NCI-H2081 treated with DMSO at 0.1 percent for 48 hours (cell line): ENCODE measurements around the gene MRPS35.
"Not testable (repeated sequence)": the region's sequence is repeated elsewhere in the genome, so short reads cannot be mapped to it uniquely, and the experiment has no call there.

Source experiments
- DNase-seq: peaks from one replicate; lab custom pipeline; 2025; lab: John Stamatoyannopoulos, UW

MRPS35 gene

DNA sequence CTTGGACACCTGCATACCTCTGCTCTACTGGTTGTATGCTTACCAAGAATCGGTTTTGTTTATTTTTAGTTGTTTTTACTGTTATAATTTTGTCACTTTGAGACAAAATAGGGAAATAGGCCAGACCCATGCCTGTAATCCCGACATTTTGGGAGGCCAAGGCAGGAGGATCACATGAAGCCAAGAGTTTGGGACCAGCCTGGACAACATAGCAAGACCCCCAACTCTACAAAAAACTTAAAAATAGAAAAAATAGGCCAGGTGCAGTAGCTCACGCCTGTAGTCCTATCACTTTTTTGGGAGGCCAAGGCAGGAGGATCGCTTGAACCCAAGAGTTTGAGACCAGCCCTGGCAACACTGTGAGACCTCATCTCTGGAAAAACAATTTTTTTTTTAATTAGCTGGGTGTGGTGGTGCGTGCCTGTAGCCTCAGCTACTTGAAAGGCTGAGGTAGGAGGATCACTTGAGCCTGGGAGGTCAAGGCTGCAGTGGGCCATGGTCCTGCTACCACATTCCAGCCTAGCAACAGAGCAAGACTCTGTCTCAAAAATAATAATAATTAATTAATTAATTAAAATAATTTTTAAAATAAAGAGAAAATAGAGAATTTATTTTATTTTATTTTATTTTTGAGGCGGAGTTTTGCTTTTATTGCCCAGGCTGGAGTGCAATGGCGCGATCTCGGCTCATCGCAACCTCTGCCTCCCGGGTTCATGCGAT, 1.3 kb upstream of the MRPS35 start:
- DNase-seq = no peak

DNA sequence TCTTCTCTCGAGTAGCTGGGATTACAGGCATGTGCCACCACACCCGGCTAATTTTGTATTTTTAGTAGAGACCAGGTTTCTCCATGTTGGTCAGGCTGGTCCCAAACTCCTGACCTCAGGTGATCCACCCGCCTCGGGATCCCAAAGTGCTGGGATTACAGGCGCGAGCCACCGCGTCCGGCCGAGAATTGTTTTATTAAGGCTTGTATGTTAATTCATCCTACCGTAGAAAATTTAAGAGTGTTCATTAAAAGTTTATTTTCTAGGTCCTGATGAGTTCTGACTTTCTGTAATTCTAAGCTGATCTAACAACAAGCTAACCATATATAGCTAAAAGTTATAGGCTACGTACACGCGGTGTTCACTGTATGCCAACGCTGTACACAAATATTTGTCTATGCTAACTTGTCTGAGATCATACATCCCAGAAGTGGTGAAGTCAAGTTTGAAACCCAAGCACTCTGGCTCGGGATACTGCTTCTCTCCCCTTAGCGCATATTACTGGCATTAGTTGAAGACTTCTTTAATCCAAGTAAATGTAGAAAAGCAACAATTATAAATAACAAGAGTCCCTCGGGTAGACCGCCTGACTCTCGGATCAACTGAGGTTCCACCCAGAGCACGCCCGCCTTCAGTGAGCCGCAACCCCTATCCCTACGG, 570 bp upstream of the MRPS35 start:
- no peak for DNase-seq

DNA sequence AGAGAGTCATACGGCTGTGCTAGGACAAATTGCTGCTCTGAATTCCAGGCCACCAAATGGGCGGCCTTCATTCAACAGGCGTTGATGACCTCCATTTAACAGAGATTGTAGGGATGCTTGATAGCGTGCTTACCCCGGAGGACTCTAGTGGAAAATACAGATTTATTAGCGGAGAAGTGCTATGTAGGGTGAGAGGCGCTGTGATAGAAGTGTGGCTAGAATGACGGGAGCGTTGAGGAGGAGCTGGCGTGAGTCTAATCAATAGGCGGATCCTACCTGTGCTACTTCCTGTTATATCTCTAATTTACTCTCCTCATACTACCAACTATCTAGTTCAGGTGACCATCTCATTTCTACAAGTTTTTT, 668 bp downstream of the MRPS35 start:
- DNase-seq = no peak

DNA sequence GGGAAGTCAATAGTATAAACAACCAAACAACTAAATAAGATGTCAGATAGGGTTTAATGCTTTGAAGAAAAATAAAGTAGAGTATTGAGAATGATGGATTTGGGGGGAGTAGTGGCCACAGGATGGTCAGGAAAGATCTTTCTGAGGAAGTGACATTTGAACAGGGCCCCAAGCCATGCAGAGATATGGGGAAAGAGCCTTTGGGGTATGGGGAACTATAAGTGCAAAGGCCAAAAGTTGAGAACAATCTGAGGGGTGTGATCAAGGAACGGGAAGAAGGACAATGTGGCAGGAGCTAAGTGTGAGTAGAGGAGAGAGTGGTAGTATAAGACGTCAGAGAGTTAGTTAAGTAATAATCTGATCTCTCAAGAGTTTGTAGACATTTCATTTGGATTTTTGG, 1.3 kb downstream of the MRPS35 start:
- no peak for DNase-seq

DNA sequence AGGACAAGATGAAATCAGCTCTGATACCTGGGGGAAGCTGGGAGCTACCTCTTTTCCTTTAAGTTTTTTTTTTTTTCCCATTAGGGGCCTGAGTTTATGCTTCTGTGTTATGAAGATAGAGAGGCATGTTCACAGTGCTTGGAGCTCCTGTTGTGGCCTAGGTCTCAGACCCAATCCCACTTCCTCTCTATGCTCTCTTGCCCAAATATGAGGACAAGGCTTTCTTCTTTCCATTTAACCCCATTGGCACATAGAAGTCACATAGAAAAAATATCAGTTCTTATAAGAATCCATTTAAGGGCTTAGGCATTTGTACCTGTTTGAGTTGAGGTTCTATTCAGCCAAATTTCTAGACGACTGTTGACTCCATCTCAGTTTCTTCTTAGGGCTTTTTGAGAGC, 12.6 kb downstream of the MRPS35 start:
- DNase-seq = no peak

DNA sequence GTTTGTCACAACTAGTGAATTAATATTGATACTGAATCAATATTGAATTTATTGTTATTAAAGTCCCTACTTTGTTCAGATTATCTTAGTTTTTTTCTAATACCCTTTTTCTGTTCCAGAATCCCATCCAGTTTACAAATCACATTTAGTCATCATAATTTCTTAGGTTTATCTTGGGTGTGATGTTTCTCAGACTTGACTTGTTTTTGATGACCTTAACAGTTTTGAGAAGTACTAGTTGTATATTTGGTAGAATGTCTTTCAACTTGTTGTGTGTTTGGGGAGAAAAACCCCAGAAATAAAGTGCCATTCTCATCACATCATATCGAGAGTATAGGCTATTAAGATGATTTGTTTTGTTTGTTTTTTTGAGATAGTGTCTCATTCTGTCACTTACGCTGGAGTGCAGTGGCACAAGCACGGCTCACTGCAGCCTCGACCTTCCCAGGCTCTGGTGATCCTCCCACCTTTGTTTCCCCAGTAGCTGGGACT, 19.5 kb downstream of the MRPS35 start:
- no peak for DNase-seq

DNA sequence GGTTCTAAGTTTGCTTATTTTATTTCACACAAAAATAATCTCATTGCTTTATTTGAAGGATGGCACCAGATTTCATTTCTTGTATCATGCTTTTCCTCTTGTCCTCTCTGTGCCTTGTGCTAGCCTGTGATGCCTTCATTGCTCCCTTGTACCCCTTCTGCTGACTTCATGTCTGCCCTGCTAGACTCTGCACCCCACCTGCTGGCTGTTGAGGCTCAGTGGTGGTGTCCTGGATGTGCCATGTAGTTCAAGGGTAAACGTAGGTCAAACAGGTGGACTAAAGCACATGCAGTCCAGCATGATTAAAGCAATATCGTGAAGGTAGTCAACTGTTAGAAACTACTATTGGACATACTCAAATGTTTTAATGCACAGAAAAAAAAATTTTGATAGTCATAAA, 21.6 kb downstream of the MRPS35 start:
- DNase-seq = no peak

DNA sequence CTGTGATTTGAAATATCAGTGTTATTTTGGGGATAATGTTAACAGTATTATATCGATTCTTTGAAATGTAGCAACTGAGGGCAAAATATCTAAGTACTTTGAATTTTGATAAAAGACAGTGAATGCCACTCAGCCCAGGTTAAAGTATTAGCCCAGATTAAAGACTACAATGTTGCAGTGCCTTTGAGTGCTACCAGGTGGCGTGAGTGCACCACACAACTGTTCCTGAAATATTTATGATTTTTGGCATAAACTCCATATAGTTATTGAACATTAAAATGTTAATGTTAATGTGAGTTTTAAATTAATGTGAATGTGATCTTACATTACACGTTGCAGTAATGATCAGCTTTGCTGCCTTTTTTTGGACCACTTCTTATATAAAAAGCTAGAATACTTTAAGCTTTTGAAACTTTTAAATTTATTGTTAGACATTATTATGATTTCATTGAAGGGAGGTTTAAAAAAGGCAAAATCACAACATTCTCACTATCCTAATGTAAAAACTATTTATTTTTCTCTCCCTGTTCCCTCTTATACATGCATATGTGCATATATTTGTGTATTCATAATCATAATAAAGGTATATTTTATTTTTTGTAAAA, 22.5 kb downstream of the MRPS35 start:
- no peak for DNase-seq

DNA sequence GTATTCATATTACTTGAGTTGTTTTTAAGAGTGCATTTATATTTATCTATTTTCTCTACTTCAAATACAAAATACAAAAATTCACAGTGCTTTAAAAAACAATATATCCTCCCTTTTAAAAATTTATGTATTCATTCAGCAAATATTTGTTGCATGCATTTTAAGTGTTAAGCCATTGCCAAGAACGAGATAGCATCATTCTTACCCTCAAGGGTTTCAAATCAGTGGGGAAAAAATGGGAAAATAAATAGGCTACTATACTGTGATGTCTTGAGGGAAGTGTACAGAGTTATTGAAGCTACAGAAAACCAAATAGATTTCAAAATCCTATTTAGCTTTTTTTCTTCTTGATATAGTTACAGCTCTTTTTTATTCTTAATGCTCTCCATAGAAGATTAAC, 23.2 kb downstream of the MRPS35 start:
- DNase-seq = no peak

DNA sequence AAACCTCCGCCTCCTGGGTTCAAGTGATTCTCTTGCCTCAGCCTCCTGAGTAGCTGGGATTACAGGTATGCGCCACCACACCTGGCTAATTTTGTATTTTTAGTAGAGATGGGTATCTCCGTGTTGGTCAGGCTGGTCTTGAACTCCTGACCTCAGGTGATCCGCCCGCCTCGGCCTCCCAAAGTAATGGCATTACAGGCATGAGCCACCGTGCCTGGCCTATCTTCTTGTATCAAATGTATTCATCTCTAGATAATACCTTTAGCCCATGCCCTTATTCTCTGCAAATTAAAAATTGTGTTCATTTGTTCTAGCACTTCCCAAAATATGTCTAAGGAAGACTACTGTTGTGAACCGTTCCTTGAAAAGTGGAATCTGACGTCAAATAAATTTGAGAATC, 23.7 kb downstream of the MRPS35 start:
- DNase-seq = not testable (repeated sequence)

DNA sequence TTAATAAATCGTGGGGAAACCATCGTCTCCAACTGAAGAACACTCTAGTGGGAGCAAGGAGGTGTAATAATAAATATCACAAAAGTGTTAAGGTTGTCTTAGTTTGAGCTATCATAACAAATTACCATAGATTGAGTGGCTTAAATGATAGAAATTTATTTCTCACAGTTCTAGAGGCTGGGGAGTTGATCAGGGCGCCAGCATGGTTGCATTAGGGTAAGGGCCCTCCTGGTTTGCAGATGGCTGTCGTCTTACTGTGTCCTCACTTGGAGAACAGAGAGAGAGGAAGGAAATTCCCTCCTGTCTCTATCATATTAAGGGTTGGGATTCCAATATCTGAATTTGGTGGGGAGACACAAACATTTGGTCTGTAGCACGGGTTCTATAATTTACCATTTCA, 33.0 kb downstream of the MRPS35 start:
- no peak for DNase-seq

DNA sequence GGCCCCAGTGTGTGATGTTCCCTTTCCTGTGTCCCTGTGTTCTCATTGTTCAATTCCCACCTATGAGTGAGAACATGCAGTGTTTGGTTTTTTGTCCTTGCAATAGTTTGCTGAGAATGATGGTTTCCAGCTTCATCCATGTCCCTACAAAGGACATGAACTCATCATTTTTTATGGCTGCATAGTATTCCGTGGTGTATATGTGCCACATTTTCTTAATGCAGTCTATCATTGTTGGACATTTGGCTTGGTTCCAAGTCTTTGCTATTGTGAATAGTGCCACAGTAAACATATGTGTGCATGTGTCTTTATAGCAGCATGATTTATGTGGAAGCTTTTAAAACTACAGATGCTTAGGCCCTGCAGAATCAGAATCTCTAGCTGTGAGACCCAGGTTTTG, 35.1 kb downstream of the MRPS35 start:
- DNase-seq = not testable (repeated sequence)

DNA sequence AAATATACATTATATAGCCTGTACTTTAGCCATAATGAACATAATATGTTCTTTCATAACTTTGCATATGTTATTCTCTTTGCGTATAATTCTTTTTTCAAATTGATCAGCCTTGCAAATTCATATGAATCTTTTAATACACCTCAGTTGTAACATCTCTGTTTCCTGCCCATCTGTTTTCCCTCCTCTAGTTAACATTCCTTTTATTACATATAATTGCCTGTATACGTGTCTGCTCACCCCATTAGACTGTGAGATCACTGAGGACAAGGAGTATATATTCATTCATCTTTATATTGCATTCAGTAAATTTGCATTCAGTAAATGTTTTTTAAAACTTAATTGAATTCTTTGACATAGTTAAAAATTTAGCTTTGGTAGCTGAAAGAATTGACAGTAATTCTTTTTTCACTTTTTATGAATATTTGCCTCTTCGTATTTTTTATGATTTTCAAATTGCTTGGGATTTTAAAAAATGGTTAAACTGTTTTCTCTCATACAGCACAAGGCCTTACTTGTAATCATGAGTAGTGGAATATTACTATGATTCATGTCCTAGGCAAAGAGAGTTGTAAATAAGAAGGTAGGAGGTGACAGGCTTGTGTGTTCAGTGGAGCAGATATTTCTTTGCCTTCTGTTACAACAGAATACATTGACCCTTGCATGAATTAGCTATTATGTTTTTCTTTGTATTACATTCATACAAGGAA, 36.6 kb downstream of the MRPS35 start:
- DNase-seq = no peak

DNA sequence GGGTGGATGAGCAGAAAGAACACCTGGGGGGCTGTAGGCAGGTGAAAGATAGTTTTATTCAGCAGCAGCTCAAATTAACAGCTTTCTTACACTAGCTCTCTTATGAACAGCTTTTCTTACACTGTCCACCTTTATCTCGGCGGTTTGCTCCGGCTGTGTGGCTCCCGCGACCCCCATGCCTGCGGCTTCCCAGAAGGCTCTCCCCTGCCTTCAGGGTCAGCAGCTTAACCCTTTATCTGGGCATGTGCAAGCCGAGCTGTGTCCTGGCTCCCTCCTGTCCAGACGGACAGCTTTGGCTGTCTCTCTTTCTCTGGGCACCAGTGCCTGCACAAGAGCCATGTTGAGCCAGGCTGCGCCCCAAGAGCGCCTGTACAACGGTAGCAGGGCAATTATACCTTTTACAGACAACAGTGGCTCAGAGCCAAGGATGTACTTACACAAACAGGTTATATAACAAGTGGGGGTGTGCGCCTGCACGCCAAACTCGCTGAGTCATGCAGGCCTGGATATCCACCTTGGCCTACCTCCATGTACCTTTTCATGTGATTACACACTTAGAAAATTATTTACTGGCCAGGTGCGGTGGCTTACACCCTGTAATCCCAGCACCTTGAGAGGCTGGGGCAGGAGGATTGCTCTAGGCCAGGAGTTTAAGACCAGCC, 40.9 kb downstream of the MRPS35 start:
- no peak for DNase-seq

DNA sequence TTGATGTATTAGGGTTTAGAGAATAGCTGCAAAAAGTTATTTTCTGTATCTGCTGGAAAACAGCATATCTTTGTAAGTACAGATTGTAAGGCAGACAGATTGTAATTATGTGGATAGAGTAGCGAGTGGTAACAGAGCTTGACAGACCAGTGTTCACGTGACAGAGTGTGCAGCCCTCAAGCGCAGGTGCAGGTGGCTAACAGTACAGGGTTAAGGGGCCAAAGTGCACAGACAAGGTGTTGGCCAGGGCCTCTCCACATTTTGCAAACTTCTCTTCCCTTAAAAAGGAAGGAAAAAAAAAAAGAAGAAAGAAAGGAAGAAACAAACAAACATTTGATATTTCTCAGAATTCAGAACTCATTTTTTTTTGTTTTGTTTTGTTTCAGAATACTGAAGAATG, 44.2 kb downstream of the MRPS35 start:
- no peak for DNase-seq

DNA sequence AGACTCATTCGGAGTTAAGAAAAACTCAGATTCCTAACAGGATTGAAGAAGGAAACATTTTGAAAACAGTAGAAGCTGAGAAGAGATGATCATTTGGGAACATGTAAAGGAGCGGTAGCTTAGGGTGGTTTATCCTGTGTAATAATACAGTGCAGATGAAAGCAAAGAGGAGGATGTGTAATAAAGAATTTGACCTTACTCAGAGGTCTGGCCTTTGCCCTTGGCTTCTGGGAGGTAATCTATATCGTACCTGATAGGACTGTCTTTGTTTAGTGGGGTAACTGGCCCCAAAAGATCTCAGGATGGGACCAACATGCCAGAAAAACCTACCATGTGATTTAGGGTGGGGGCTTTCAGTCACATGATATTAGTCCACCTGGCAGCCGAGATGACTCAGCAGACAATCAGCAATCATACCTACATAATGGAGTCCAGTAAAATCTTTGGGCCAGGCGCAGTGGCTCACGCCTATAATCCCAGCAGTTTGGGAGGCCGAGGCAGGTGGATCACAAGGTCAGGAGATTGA, 46.1 kb downstream of the MRPS35 start:
- no peak for DNase-seq

DNA sequence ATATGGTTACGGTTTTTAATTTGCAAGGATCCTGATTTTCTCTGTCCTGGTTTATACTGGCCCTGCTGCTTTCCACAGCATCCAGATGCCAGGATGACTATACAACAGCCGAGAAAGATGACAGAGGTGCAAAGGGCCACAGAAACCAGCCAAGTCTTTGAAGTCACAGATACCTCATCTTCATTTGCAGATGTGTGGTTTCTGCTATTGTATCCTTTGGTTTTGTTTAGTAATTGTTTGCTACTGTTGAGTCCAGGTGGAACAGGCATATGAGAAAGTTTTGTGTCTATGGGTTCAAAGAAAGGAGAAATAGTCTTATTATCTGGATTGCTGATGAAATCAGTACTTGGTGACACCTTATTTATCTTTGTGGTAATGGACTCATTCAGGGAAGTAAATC, 52.1 kb downstream of the MRPS35 start:
- DNase-seq = no peak

DNA sequence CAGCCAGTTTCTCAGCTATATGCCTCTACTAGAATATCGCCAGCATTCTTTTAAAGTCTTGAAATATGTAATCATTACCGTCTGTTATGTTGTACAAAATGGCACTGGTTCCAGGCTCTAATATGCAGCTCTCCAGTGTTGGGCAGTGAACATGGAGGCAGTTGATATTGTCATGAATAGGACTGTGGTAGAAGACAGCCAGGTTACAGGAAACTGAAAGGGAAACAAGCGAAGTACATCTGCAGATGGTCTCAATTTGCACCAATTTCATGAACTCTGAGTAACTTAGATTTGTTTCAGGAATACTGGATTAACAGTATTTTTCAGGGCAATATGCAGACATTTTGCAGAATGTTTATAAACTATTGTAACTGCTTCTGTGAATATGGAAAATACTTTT, 56.0 kb downstream of the MRPS35 start:
- DNase-seq = no peak

DNA sequence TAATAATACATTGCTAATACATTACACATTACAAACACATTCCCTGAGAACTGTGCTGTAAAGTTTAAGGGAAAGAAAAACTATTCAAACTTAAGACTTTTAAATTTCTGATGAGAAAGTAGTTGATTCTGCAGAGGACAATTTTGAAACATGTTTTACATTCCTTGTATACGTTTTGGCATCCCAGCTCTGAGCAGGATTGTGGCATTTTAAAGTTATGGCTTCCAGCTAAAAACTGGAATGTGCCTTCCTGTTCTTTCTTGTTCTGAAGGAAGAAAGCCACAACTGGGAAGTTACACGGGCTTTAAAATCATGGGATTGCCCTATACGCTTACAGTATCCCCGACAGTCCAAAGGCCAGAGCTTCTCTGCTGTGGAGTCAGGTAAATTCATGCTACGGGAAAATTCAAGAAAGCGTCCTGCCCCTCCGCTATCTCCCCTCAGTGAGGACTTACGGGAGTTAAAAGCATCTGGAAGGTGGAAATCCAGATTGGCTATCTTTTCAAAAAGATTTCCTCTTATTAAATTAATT, 58.6 kb downstream of the MRPS35 start:
- DNase-seq = no peak

DNA sequence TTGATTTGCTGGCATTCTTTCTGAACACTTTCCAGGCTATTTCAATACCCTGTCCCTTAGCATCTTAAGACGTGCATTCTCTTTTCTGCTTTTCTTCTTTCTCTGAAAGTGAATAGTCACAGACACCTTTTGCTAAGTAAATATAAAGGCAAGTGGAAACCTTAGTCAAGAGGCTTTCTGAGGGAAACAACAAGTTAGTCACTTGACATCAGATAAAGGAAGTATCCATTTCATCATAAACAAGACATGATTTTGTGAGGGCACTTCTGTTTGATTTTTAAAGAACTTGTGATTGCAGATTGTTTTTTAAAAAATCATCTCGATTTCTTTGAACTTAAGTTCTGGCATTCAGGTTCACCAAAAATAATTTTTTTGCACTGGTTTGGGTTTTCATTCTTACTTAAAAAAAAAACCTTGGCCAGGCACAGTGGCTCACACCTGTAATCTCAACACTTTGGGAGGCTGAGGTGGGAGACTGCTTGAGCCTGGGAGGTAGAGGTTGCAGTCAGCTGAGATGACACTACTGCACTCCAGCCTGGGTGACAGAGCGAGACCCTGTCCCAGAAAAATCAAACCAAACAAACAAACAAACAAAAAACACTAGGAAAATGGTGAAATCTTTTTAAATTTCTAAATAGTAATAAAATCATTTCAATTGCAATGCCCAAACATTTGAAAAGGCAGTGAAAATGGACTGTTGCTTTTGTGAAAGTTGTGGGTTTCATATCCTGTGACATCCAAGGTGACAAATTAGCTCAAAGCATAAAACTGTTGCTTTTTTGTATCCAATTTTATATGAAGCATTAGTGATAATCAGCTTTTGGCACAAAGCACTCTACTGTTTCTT, 61.1 kb downstream of the MRPS35 start:
- DNase-seq = no peak
